ENCODE data around the gene BIRC6. TPM values are rescaled to one million over a fixed set of nuclear protein-coding genes. Genes with fewer than 3 reads are reported as not detected.
"Not testable (repeated sequence)": the region's sequence is repeated elsewhere in the genome, so short reads cannot be mapped to it uniquely, and the experiment has no call there.

BIRC6 gene
- total RNA-seq, 1 donor from 2014 or later = 35.7 TPM

DNA sequence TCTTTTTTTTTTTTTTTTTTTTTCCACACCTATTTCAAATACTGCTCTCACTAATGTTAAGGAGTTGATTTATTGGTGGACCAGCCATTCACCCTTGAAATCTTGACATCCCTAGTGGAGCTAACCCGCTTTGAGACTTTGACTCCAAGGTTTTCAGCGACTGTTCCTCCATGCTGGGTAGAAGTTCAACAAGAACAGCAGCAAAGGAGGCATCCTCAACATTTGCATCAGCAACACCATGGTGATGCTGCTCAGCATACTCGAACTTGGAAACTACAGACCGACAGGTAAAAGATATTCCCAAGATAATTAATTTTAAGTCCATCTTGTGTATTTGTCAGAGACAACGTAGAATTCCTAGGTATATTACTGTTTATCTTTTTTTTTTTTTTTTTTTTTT, 74.0 kb downstream of the BIRC6 start:
- DNase-seq (ENCODE audit: missing footprints) = no peak
- ATAC-seq = no peak
- intact Hi-C loops (cut with DNase I) = no loop called here

GRCh38 chr2:32436150-32436549, 79.3 kb downstream of the BIRC6 start:
- ATAC-seq = no peak
- intact Hi-C loops (cut with DNase I) = no loop called here
- no peak for DNase-seq (ENCODE audit: missing footprints)

- no peak for DNase-seq (ENCODE audit: missing footprints)
- intact Hi-C loops (cut with DNase I) = no loop called here
- no peak for ATAC-seq
Measured at GRCh38 chr2:32442020-32442467, 85.2 kb downstream of the BIRC6 start.

DNA sequence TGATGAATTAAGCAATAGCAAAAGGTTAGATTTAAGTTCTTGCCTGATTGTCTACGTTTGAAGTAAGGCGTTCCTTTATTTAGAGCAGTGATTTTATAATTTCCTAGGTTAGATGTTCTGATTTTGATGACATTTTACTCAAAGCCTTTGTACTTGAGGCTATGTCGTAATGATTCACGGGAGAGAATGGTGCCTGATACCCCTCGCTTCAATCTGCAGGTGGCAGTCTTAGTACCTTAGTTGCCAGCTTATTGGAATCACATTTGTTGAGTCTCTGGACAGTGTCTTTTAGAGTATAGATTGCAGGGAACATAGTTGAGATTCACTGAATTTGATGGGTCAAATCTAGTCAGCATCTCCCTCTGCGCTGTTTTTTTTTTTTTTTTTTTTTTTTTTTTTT, 89.5 kb downstream of the BIRC6 start:
- intact Hi-C loops (cut with DNase I) = no loop called here
- ATAC-seq = no peak

DNA sequence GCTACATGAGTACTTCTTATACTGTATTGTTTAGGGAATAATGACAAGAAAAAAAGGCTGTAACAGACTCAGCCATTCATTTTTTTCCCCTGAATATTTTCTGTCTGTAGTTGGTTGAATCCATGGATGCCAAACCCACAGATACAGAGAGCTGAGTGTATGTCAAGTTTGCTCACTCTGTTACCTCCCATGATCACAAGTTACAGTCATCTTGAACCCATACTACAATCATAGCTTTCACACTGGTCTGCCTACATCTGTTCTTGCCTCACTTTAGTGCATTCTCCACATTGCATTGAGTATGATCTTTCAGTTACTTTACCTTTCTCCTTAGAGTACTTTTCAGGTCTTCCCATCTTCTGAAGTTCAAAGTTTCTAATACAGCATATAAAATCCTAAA, 94.0 kb downstream of the BIRC6 start:
- DNase-seq (ENCODE audit: missing footprints) (no peak), ATAC-seq (no peak)
- intact Hi-C loops (cut with DNase I) = no loop called here

More for the DNA sequence above, 89.5 kb downstream of the BIRC6 start:
- no peak for DNase-seq (ENCODE audit: missing footprints)

DNA sequence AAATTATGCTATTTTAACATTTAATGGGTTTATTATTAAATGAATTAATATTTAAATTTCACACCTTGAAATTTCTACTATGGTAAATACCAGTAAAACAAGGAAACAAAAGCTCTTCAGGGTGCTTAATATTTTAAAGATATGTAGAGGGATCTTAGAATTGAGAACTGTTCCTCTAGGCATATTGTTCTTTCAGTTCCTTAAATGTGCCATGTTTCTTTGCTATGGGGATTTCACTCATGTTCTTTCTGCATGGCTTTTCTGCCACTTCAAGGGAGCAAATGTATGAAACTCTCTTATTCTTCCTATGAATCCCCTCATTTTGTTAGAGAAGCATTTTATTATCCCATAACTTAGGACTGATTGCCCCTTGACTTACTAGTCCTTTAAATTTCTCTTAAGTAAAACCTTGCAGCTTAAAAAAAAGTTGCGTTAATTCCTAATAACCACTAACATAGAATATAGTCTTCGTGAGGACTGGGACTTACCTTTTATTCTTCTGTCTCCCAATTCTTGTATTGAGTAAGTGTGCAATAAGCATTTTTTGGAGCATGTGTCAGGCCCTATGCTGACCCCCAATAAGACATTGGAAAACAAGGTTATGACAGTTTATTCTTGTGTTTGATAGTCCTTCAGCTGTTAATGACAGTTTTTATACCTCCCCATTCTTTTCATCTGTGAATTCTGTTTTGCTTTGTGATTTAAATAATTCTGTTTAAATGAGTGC, 95.7 kb downstream of the BIRC6 start:
- DNase-seq (ENCODE audit: missing footprints) (no peak), ATAC-seq (no peak)
- intact Hi-C loops (cut with DNase I) = no loop called here

DNA sequence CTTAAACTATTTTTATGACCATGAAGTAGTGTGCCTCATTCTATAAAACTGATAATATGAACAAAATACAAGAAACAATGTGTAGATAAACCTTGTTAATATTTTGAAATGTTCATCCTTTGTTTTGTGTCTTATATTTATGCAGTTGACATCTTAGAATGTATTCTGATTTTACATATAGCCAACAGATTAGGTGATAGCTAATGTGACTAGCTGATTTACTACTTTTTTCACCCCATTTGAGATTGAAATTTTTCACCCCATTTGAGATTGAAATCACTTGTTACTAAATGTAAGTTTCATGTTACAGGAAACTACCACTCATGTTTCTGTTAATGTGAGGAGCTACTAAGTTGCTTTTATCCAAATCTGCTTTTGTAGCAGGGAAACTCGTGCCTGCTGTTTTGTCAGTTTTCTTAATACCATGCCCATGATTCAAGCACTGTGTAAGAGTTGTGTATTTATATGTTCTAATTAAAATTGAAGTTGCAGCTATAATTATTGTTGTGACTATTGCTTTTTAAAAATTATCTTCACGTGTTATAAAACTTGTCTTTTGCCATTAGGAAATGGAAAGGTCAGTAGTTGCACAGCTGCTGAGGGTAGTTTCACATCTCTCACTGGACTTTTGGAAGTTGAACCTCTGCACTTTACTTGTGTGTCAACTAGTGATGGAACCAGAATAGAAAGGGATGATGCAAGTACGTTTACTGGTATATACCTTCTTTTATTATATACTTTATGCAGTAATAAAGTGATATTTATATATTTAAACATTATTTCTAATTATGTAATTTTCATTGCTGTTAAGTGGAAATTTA, 96.6 kb downstream of the BIRC6 start:
- intact Hi-C loops (cut with DNase I) = no loop called here
- DNase-seq (ENCODE audit: missing footprints) = no peak
- no peak for ATAC-seq

DNA sequence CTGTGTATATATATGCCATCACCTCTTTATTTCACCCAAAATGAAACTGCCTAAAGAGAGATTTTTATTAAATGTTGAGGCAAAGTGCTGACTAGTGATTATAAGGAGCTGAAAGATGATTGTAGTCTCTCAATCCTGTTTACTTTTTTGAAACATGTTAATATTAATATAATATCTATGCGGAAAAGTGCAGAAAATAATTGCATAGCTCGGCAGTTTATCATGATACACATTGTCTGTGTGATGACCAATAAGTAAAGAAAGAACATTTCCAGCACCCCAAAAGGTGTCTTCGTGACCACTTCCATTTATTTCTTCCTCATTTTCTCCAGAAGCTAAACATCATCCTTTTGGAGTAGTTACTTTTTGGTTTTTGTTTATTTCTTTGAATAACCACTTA, 99.0 kb downstream of the BIRC6 start:
- no peak for ATAC-seq
- intact Hi-C loops (cut with DNase I) = no loop called here

GRCh38 chr2:32456808-32457207, 100.0 kb downstream of the BIRC6 start:
- DNase-seq (ENCODE audit: missing footprints) (no peak), ATAC-seq (no peak)
- intact Hi-C loops (cut with DNase I) = no loop called here

More for the DNA sequence above, 99.0 kb downstream of the BIRC6 start:
- DNase-seq (ENCODE audit: missing footprints) = no peak

DNA sequence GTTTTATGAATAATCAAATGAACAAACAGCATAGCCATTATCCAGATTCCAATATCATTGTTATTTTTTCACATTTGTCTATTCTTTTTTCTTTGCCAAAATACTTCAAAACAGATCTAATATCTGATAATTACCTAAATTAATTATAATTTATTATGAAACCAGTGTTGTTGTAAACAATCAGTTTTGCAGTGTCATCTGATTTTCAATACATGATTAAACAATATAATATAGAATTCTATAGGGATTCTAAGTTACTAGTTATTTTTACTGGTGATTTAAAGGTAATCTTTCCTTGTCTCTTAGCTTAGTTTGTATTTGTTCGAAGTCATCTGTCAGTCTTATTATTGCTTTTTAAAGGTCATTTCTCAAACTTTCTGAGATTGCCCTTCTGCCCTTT, 101.0 kb downstream of the BIRC6 start:
- intact Hi-C loops (cut with DNase I) = no loop called here
- DNase-seq (ENCODE audit: missing footprints) (no peak), ATAC-seq (no peak)

GRCh38 chr2:32460861-32461260, 104.0 kb downstream of the BIRC6 start:
- DNase-seq (ENCODE audit: missing footprints); ATAC-seq; intact Hi-C loops (cut with DNase I): not testable (repeated sequence)

DNA sequence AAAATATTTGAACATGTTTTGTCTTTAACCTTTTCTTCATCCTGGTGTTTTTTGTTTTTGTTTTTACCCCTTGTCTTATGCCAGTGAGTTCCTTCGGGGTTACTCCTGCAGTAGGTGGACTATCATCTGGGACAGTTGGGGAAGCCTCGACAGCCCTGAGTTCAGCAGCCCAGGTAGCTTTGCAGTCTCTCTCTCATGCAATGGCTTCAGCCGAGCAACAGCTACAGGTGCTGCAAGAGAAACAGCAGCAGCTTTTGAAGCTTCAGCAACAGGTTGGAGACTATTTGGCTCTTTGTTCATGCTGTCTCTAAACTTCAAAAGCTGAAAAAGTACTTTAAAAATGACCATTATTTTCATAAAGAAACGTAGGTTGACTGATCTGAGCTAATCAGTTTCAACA, 106.3 kb downstream of the BIRC6 start:
- ATAC-seq (no peak), DNase-seq (ENCODE audit: missing footprints) (no peak)
- intact Hi-C loops (cut with DNase I) = no loop called here

GRCh38 chr2:32464431-32464830, 107.6 kb downstream of the BIRC6 start:
- DNase-seq (ENCODE audit: missing footprints) = no peak
- ATAC-seq = no peak
- intact Hi-C loops (cut with DNase I) = no loop called here

DNA sequence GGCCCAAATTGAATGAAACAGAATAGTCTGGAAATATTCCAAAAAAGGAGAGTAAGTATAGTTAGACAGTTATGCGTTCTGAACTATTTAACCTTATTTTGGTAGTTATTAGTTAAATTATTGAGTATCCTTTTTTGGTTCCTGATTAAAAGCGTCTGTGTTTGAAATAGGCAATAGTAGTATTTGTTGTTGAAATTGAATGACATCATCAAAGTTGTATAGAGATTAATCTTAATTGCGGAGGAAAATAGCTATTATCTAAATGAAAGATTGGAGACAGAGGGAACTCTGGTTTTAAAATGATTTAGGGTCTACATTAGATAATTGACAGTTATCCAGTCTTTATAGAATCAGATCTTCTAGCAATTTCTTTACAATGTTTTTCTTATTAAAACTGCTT, 115.8 kb downstream of the BIRC6 start:
- ATAC-seq (no peak), DNase-seq (ENCODE audit: missing footprints) (no peak)
- intact Hi-C loops (cut with DNase I) = no loop called here

GRCh38 chr2:32474381-32474780, 117.6 kb downstream of the BIRC6 start:
- intact Hi-C loops (cut with DNase I) = no loop called here
- ATAC-seq = no peak

GRCh38 chr2:32478889-32479620, 122.2 kb downstream of the BIRC6 start:
- ATAC-seq (no peak), DNase-seq (ENCODE audit: missing footprints) (no peak)
- intact Hi-C loops (cut with DNase I) = no loop called here

More at GRCh38 chr2:32474381-32474780, 117.6 kb downstream of the BIRC6 start:
- DNase-seq (ENCODE audit: missing footprints) = no peak

- ATAC-seq (no peak), DNase-seq (ENCODE audit: missing footprints) (no peak)
- intact Hi-C loops (cut with DNase I) = no loop called here
Measured at GRCh38 chr2:32479993-32480392, 123.2 kb downstream of the BIRC6 start.

GRCh38 chr2:32482471-32482870, 125.6 kb downstream of the BIRC6 start:
- intact Hi-C loops (cut with DNase I) = no loop called here
- no peak for ATAC-seq
- DNase-seq (ENCODE audit: missing footprints) = no peak

DNA sequence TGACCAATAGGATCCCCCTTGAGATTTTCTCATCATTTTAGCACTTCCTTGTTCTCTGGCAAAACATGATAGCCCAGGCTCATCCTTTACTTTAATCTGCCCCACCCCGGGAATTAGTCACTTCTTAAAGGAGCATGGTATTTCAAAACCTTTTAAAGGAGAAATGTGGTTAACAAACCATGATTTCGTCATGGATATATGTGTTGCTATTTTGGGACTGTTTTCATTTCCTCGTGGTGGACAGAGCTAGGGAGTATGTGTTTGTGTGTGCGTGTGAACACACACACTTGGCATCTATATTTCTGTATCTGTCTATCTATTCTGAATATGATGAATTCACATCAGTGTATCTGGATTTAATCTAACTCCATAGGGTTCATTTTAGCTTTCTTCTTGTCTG, 128.1 kb downstream of the BIRC6 start:
- DNase-seq (ENCODE audit: missing footprints) = no peak
- intact Hi-C loops (cut with DNase I) = no loop called here
- no peak for ATAC-seq

DNA sequence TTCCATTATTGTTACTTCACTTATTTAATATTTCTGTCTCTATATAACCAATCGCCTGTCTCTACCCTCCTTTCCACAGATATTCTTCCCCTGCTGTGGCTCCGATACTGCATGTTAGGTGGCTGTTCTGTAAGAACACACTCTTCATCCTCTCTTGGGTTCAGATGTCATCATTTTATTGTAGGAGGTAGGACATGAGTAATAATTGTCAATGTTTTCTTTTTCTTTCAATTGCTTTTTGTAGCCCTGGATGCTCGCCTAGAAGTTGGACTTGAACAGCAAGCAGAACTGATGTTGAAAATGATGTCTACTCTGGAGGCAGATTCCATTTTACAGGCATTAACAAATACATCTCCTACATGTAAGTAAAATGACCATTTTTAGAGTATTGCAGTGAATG, 128.6 kb downstream of the BIRC6 start:
- ATAC-seq (no peak), DNase-seq (ENCODE audit: missing footprints) (no peak)
- intact Hi-C loops (cut with DNase I) = no loop called here
